Duodenal mucosa (tissue), 2 donors: ENCODE results near the gene LLPH.

Experiments
- H3K27ac ChIP-seq: one replicate; pipeline ENCODE4 v1.7.0; 2013; ENCODE audit warnings: low read depth, low read length
- H3K27me3 ChIP-seq, 2 donors: one replicate each; pipeline ENCODE4 v1.7.0; 2013; ENCODE audit warnings: low read length in 2 of 2, control low read depth in 1 of 2; ENCODE audit not compliant: insufficient read depth in 2 of 2, control insufficient read depth in 1 of 2
- H3K36me3 ChIP-seq, 2 donors: one replicate each; pipeline ENCODE4 v1.7.0; 2013; ENCODE audit warnings: low read length in 2 of 2, control low read depth in 1 of 2; ENCODE audit not compliant: insufficient read depth in 2 of 2, control insufficient read depth in 1 of 2
- H3K4me1 ChIP-seq, 2 donors: one replicate each; pipeline ENCODE4 v1.7.0; 2013; ENCODE audit warnings: low read length in 2 of 2, control low read depth in 1 of 2; ENCODE audit not compliant: insufficient read depth in 2 of 2, control insufficient read depth in 1 of 2
- H3K4me3 ChIP-seq, 2 donors: one replicate each; pipeline ENCODE4 v1.7.0; 2013; ENCODE audit warnings: low read length in 2 of 2, low read depth in 1 of 2
- H3K9ac ChIP-seq, 2 donors: one replicate each; pipeline ENCODE4 v1.7.0; 2013; ENCODE audit warnings: low read length in 2 of 2, low read depth in 1 of 2
- H3K9me3 ChIP-seq, 2 donors: one replicate each; pipeline ENCODE4 v1.7.0; 2013; ENCODE audit warnings: low read length in 2 of 2, control low read depth in 1 of 2; ENCODE audit not compliant: control insufficient read depth in 1 of 2

The LLPH gene

GRCh38 chr12:66107451-66107915, 23.1 kb downstream of the LLPH start:
- H3K9me3 ChIP-seq, result no peaks in the 10 kb centered on the region
- H3K27me3 ChIP-seq, result no peaks in the 10 kb centered on the region
- no peak overlapping the region for H3K9ac ChIP-seq
- H3K36me3 ChIP-seq, result no peaks in the 10 kb centered on the region
- H3K4me3 ChIP-seq, result no peak overlapping the region
- peaks cover 0 to 4% of the 10 kb centered on the region in 2 donors for H3K4me1 ChIP-seq
- no peak overlapping the region for H3K27ac ChIP-seq

GRCh38 chr12:66103016-66103913, 27.3 kb downstream of the LLPH start:
- Histone ChIP-seq H3K27me3 (no peaks in the 10 kb centered on the region), H3K4me1 (peaks cover 0 to 4% of the 10 kb centered on the region in 2 donors), H3K4me3 (no peak overlapping the region), H3K36me3 (no peaks in the 10 kb centered on the region), H3K27ac (no peak overlapping the region), H3K9me3 (no peaks in the 10 kb centered on the region), H3K9ac (no peak overlapping the region)

GRCh38 chr12:66092559-66093269, 37.8 kb downstream of the LLPH start:
- Histone ChIP-seq H3K27ac (no peak overlapping the region), H3K4me1 (no peaks in the 10 kb centered on the region), H3K9me3 (no peaks in the 10 kb centered on the region), H3K4me3 (no peak overlapping the region), H3K36me3 (no peaks in the 10 kb centered on the region), H3K27me3 (no peaks in the 10 kb centered on the region), H3K9ac (no peak overlapping the region)

GRCh38 chr12:66090157-66090556, 40.4 kb downstream of the LLPH start:
- H3K9me3 ChIP-seq, result no peaks in the 10 kb centered on the region
- no peaks in the 10 kb centered on the region for H3K36me3 ChIP-seq
- H3K4me1 ChIP-seq, result no peaks in the 10 kb centered on the region
- H3K27ac ChIP-seq, result no peak overlapping the region
- H3K27me3 ChIP-seq, result no peaks in the 10 kb centered on the region
- no peak overlapping the region for H3K4me3 ChIP-seq
- no peak overlapping the region for H3K9ac ChIP-seq

GRCh38 chr12:66087365-66087943, 43.1 kb downstream of the LLPH start:
- Histone ChIP-seq H3K9me3 (no peaks in the 10 kb centered on the region), H3K27me3 (no peaks in the 10 kb centered on the region), H3K4me3 (no peak overlapping the region), H3K9ac (no peak overlapping the region), H3K27ac (no peak overlapping the region), H3K36me3 (no peaks in the 10 kb centered on the region), H3K4me1 (no peaks in the 10 kb centered on the region)

GRCh38 chr12:66085998-66086397, 44.6 kb downstream of the LLPH start:
- H3K9me3 ChIP-seq, result no peaks in the 10 kb centered on the region
- H3K4me3 ChIP-seq, result no peak overlapping the region
- no peaks in the 10 kb centered on the region for H3K36me3 ChIP-seq
- no peaks in the 10 kb centered on the region for H3K27me3 ChIP-seq
- H3K27ac ChIP-seq, result no peak overlapping the region
- no peak overlapping the region for H3K9ac ChIP-seq
- no peaks in the 10 kb centered on the region for H3K4me1 ChIP-seq

GRCh38 chr12:66085213-66085612, 45.3 kb downstream of the LLPH start:
- Histone ChIP-seq H3K9ac (no peak overlapping the region), H3K36me3 (no peaks in the 10 kb centered on the region), H3K4me3 (no peak overlapping the region), H3K27ac (no peak overlapping the region), H3K9me3 (no peaks in the 10 kb centered on the region), H3K4me1 (no peaks in the 10 kb centered on the region), H3K27me3 (peaks cover 0 to 3% of the 10 kb centered on the region in 2 donors)

GRCh38 chr12:66083766-66084165, 46.8 kb downstream of the LLPH start:
- H3K4me1 ChIP-seq, result no peaks in the 10 kb centered on the region
- H3K27ac ChIP-seq, result no peak overlapping the region
- H3K36me3 ChIP-seq, result no peaks in the 10 kb centered on the region
- H3K4me3 ChIP-seq, result no peak overlapping the region
- no peaks in the 10 kb centered on the region for H3K9me3 ChIP-seq
- no peak overlapping the region for H3K9ac ChIP-seq
- H3K27me3 ChIP-seq, result peaks cover 0 to 3% of the 10 kb centered on the region in 2 donors

- Histone ChIP-seq H3K27ac (no peak overlapping the region), H3K4me1 (no peaks in the 10 kb centered on the region), H3K9me3 (no peaks in the 10 kb centered on the region), H3K9ac (no peak overlapping the region), H3K4me3 (no peak overlapping the region), H3K27me3 (peaks cover 0 to 3% of the 10 kb centered on the region in 2 donors), H3K36me3 (no peaks in the 10 kb centered on the region)
Observed at GRCh38 chr12:66082744-66083143, 47.8 kb downstream of the LLPH start.

GRCh38 chr12:66080791-66081190, 49.8 kb downstream of the LLPH start:
- Histone ChIP-seq H3K9ac (no peak overlapping the region), H3K4me1 (no peaks in the 10 kb centered on the region), H3K9me3 (no peaks in the 10 kb centered on the region), H3K27me3 (peaks cover 0 to 3% of the 10 kb centered on the region in 2 donors), H3K27ac (no peak overlapping the region), H3K36me3 (no peaks in the 10 kb centered on the region), H3K4me3 (no peak overlapping the region)
